Measurements from ENCODE around the gene PODNL1.

- TF ChIP-seq EZH2phosphoT487 (IDR thresholded peaks at IDR 0.05; ENCODE audit: insufficient read depth, low read depth) (no peak), EZH2 (IDR thresholded peaks at IDR 0.05; ENCODE audit: insufficient read depth, poor library complexity, severe bottlenecking) (no peak)
Observed at GRCh38 chr19:13983213-13983889, 45.1 kb upstream of the PODNL1 start.

All from GM23248 (cell line).